ENCODE data around the gene PPP4R3A.

GRCh38 chr14:91516663-91517388 is 6.7 kb upstream of the PPP4R3A start:
- TF ChIP-seq POLR2A (IDR thresholded peaks at IDR 0.05; ENCODE audit: low read length) = no peak
- no peak for TF ChIP-seq GATA1 (IDR thresholded peaks at IDR 0.05; ENCODE audit: low read depth, low read length)

All from erythroblast (primary cell).